PC-9 (cell line): Measurements from ENCODE around the gene CILP. TPM values are rescaled to one million over a fixed set of nuclear protein-coding genes. Genes with fewer than 3 reads are reported as not detected.

Source experiments
- Bru-seq: library from RNA; stranded (reverse); fragments of 400-500 nt; gene quantifications from one replicate; lab custom pipeline; 2021; lab: Mats Ljungman, UMichigan
- BruChase-seq, 2 experiments: library from RNA; stranded (reverse); fragments of 400-500 nt; gene quantifications; one replicate each; lab custom pipeline; 2021; lab: Mats Ljungman, UMichigan
- BruUV-seq: library from RNA; stranded (reverse); fragments of 400-500 nt; replicated peaks from 2 replicates; lab custom pipeline; 2021; lab: Mats Ljungman, UMichigan
- CTCF ChIA-PET: fragments of 300-600 bp; sonication (Branson Sonifier 250); formaldehyde crosslinking; loops from one replicate; lab custom pipeline; 2022; ENCODE audit warnings: antibody characterized with exemption; lab: Charles Lee
- POLR2A ChIA-PET: fragments of 300-600 bp; sonication (Branson Sonifier 250); formaldehyde crosslinking; loops from one replicate; lab custom pipeline; 2022; ENCODE audit warnings: antibody characterized with exemption; ENCODE audit not compliant: unreplicated experiment; lab: Charles Lee
- DNase-seq, 2 experiments: peaks; one replicate each; pipeline versions ENCODE4 v3.0.0 to v3.0.0-alpha.2; 2015 to 2022; ENCODE audit warnings: mixed read lengths in 1 of 2
- H2AFZ ChIP-seq: fragments of 200-600 bp; sonication (generic); 2 replicates; pipeline ENCODE4 v1.8.1; 2017; ENCODE audit warnings: antibody characterized with exemption
- H3F3A ChIP-seq: fragments of 200-600 bp; sonication (generic); 2 replicates; pipeline ENCODE4 v1.8.1; 2017; ENCODE audit warnings: antibody characterized with exemption, mild to moderate bottlenecking, low read depth; ENCODE audit not compliant: insufficient read depth
- H3K27ac ChIP-seq: fragments of 200-600 bp; sonication (generic); 2 replicates; pipeline ENCODE4 v1.6.1; 2016; ENCODE audit warnings: mixed run types
- H3K27me3 ChIP-seq: fragments of 200-600 bp; sonication (generic); 2 replicates; pipeline ENCODE4 v1.6.1; 2016; ENCODE audit warnings: low read depth, mixed run types; ENCODE audit not compliant: insufficient read depth
- H3K36me3 ChIP-seq: fragments of 200-600 bp; sonication (generic); 2 replicates; pipeline ENCODE4 v1.6.1; 2016; ENCODE audit warnings: low read depth, mixed run types
- H3K4me1 ChIP-seq: fragments of 200-600 bp; sonication (generic); replicated peaks from 2 replicates; pipeline ENCODE4 v1.6.1; 2016; ENCODE audit warnings: mixed run types; ENCODE audit not compliant: insufficient read depth
- H3K4me2 ChIP-seq: fragments of 200-600 bp; sonication (generic); 2 replicates; pipeline ENCODE4 v1.6.1; 2017; ENCODE audit warnings: mixed run types
- H3K4me3 ChIP-seq: fragments of 200-600 bp; sonication (generic); 2 replicates; pipeline ENCODE4 v1.6.1; 2016; ENCODE audit warnings: mixed run types
- H3K79me2 ChIP-seq: fragments of 200-600 bp; sonication (generic); 2 replicates; pipeline ENCODE4 v1.6.1; 2017; ENCODE audit warnings: low read depth, mixed run types
- H3K9me2 ChIP-seq: fragments of 200-600 bp; sonication (generic); 2 replicates; pipeline ENCODE4 v1.8.1; 2017; ENCODE audit warnings: mild to moderate bottlenecking; ENCODE audit not compliant: insufficient read depth
- H3K9me3 ChIP-seq: fragments of 200-600 bp; sonication (generic); 2 replicates; pipeline ENCODE4 v1.8.1; 2016; ENCODE audit warnings: low read depth; ENCODE audit not compliant: insufficient read depth
- H4K20me1 ChIP-seq: fragments of 200-600 bp; sonication (generic); 2 replicates; pipeline ENCODE4 v1.8.1; 2017; ENCODE audit not compliant: insufficient read depth
- CTCF ChIP-seq: fragments of 200-600 bp; sonication (generic); conservative IDR thresholded peaks from 2 replicates; pipeline ENCODE4 v1.6.1; 2017; ENCODE audit warnings: mixed run types, antibody characterized with exemption, mild to moderate bottlenecking, moderate library complexity
- EZH2 ChIP-seq: fragments of 200-600 bp; sonication (generic); IDR thresholded peaks from 2 replicates; pipeline ENCODE4 v1.8.0; 2017; ENCODE audit warnings: antibody characterized with exemption, low read depth
- intact Hi-C: fragments of 100-400 bp; cut with micrococcal nuclease; formaldehyde crosslinking; loops from one replicate; pipeline ENCODE4 v1.10.0; 2022; ENCODE audit not compliant: unreplicated experiment
- long read RNA-seq: library from polyadenylated mRNA; stranded (forward); transcript quantifications from one replicate; pipeline ENCODE4 v2.0.0, GENCODE V29; 2022
- total RNA-seq: library from RNA; stranded (reverse); gene quantifications from 2 replicates; pipeline ENCODE4 v1.2.3, GENCODE V29; 2021

Gene CILP
- total RNA-seq (0.07 and 0.08 TPM in 2 replicates), Bru-seq, nascent RNA (percentile 5 among the genes with signal in this experiment), BruChase-seq, experiment 1, labeled RNA remaining after a 2-hour chase (percentile 9 among the genes with signal in this experiment), BruChase-seq, experiment 2, labeled RNA remaining after a 6-hour chase (percentile 10 among the genes with signal in this experiment)
- long read RNA-seq = 0 reads

GRCh38 chr15:65210770-65211481 is at the start of gene CILP:
Gene CILP, minus strand, starts transcription at chr15:65211473. Its CDS starts 1,718 bp downstream, at chr15:65209755.
- ChIA-PET CTCF (no interaction called here), POLR2A (interaction anchor here (0.5 to 1.3 kb wide), 2 partner anchors 86 to 94 kb away, joined by 5 to 6 read pairs; partner anchors contain the start of gene RNU5B-1)
- DNase-seq = no peak
- peak within 1 kb of the TSS; percentile 44 for H3K4me2 ChIP-seq
- no peak within 1 kb of the TSS for H3K27ac ChIP-seq
- no peaks in the 10 kb centered on the region for H3K9me3 ChIP-seq
- TF ChIP-seq EZH2 (no peak), CTCF (no peak)
- H4K20me1 ChIP-seq = no peaks in the 10 kb centered on the region
- no peaks in the 10 kb centered on the region for H3K9me2 ChIP-seq
- H3K27me3 ChIP-seq = no peaks in the 10 kb centered on the region
- H3K4me3 ChIP-seq = no peak within 1 kb of the TSS
- peaks cover 17% of the 10 kb centered on the region; the same call in 1 of the 2 replicates for H3F3A ChIP-seq
- intact Hi-C loops = no loop called here
- no peaks in the 10 kb centered on the region for H3K79me2 ChIP-seq
- peaks cover 34% of the 10 kb centered on the region for H3K4me1 ChIP-seq
- H3K36me3 ChIP-seq = no peaks in the 10 kb centered on the region
- no peak within 1 kb of the TSS for H2AFZ ChIP-seq
- no TSS peak for BruUV-seq

- Histone ChIP-seq H3K27me3 (no peaks in the 10 kb centered on the region), H3K9me3 (no peaks in the 10 kb centered on the region), H3K27ac (no peak overlapping the region), H3F3A (no peaks in the 10 kb centered on the region), H3K9me2 (no peaks in the 10 kb centered on the region), H3K4me2 (no peak overlapping the region), H3K79me2 (no peaks in the 10 kb centered on the region), H3K36me3 (no peaks in the 10 kb centered on the region), H3K4me1 (no peaks in the 10 kb centered on the region), H2AFZ (no peak overlapping the region), H3K4me3 (no peak overlapping the region), H4K20me1 (no peaks in the 10 kb centered on the region)
- no TSS peak for BruUV-seq
- intact Hi-C loops = no loop called here
- no peak for TF ChIP-seq CTCF
- no peak for TF ChIP-seq EZH2
- no peak for DNase-seq
- ChIA-PET CTCF (no interaction called here), POLR2A (no interaction called here)
These were observed 49.7 kb upstream of the CILP start for GRCh38 chr15:65260968-65261367.

- DNase-seq = no peak
- Histone ChIP-seq H3F3A (no peaks in the 10 kb centered on the region), H3K27ac (no peak overlapping the region), H3K9me2 (no peaks in the 10 kb centered on the region), H3K79me2 (no peaks in the 10 kb centered on the region), H3K4me3 (no peak overlapping the region), H3K4me2 (no peak overlapping the region), H3K9me3 (no peaks in the 10 kb centered on the region), H3K27me3 (no peaks in the 10 kb centered on the region), H2AFZ (no peak overlapping the region), H3K36me3 (no peaks in the 10 kb centered on the region), H4K20me1 (no peaks in the 10 kb centered on the region), H3K4me1 (no peaks in the 10 kb centered on the region)
- BruUV-seq = no TSS peak
- TF ChIP-seq EZH2 (no peak), CTCF (no peak)
- CTCF ChIA-PET = no interaction called here
- POLR2A ChIA-PET = no interaction called here
- intact Hi-C loops = loop anchor here (10.0 kb wide), 1 partner anchor 55 kb away; no protein-coding TSS in a partner anchor
These were observed 48.1 kb upstream of the CILP start for GRCh38 chr15:65259367-65259797.
